GM13977 (cell line): Measurements from ENCODE around the gene IL25.

Source experiments
- DNase-seq: peaks from one replicate; pipeline ENCODE4 v3.0.0; 2012; ENCODE audit warnings: low spot score
- CTCF ChIP-seq: IDR thresholded peaks from 2 replicates; pipeline ENCODE4 v1.5.1; 2012; ENCODE audit warnings: mild to moderate bottlenecking, control low read depth; ENCODE audit not compliant: insufficient read depth; ENCODE audit errors: extremely low read depth, missing control alignments
- in situ Hi-C: fragments of 300-500 bp; cut with MboI; formaldehyde crosslinking; loops from one replicate; pipeline ENCODE4 v1.12.0; 2022; ENCODE audit warnings: low sequenced_read_pairs, low pct_unique_long_range_greater_than_20kb, mixed read lengths, inconsistent platforms; ENCODE audit not compliant: unreplicated experiment

Gene IL25

GRCh38 chr14:23353433-23353780 lies 19.2 kb upstream of the IL25 start:
- no peak for DNase-seq
- no peak for TF ChIP-seq CTCF
- in situ Hi-C loops = no loop called here

GRCh38 chr14:23354990-23355389 lies 17.6 kb upstream of the IL25 start:
- no peak for DNase-seq
- in situ Hi-C loops = no loop called here
- TF ChIP-seq CTCF = no peak

- in situ Hi-C loops = no loop called here
- TF ChIP-seq CTCF = no peak
- DNase-seq = no peak
These were observed 16.7 kb upstream of the IL25 start for GRCh38 chr14:23355871-23356435.

- in situ Hi-C loops = no loop called here
- DNase-seq = no peak
- TF ChIP-seq CTCF = no peak
These were observed 15.9 kb upstream of the IL25 start for GRCh38 chr14:23356662-23357061.

- in situ Hi-C loops = no loop called here
- DNase-seq = no peak
- TF ChIP-seq CTCF = no peak
These were observed 15.3 kb upstream of the IL25 start for GRCh38 chr14:23357261-23357660.

- no peak for DNase-seq
- in situ Hi-C loops = no loop called here
- no peak for TF ChIP-seq CTCF
These were observed 14.6 kb upstream of the IL25 start for GRCh38 chr14:23358042-23358441.
